NCI-H2227 (cell line): Measurements from ENCODE around the gene DRD2.

Source experiments
- DNase-seq: peaks from one replicate; lab custom pipeline; 2025; ENCODE audit not compliant: unreplicated experiment; lab: John Stamatoyannopoulos, UW

The DRD2 gene

GRCh38 chr11:113447621-113448315, 27.4 kb downstream of the DRD2 start:
- no peak for DNase-seq

- no peak for DNase-seq
Measured at GRCh38 chr11:113446938-113447337, 28.3 kb downstream of the DRD2 start.

GRCh38 chr11:113446112-113446511, 29.1 kb downstream of the DRD2 start:
- no peak for DNase-seq

- peak; percentile 46 for DNase-seq
Measured at GRCh38 chr11:113444502-113445123, 30.6 kb downstream of the DRD2 start.

GRCh38 chr11:113440816-113441215, 34.4 kb downstream of the DRD2 start:
- DNase-seq = no peak

- DNase-seq = no peak
Measured at GRCh38 chr11:113436672-113437252, 38.4 kb downstream of the DRD2 start.

GRCh38 chr11:113435190-113435968, 39.8 kb downstream of the DRD2 start:
- DNase-seq = no peak

GRCh38 chr11:113431746-113432145, 43.5 kb downstream of the DRD2 start:
- DNase-seq = no peak

GRCh38 chr11:113426686-113427085, 48.5 kb downstream of the DRD2 start:
- DNase-seq = no peak

GRCh38 chr11:113420808-113421207, 54.4 kb downstream of the DRD2 start:
- no peak for DNase-seq

GRCh38 chr11:113419454-113420003, 55.7 kb downstream of the DRD2 start:
- peak; percentile 75 for DNase-seq

GRCh38 chr11:113417428-113417827, 57.8 kb downstream of the DRD2 start:
- no peak for DNase-seq

GRCh38 chr11:113415343-113415742, 59.9 kb downstream of the DRD2 start:
- DNase-seq = no peak

GRCh38 chr11:113412675-113413074, 62.5 kb downstream of the DRD2 start:
- no peak for DNase-seq

GRCh38 chr11:113411536-113411935, 63.7 kb downstream of the DRD2 start:
- DNase-seq = no peak

GRCh38 chr11:113410414-113411135, 64.6 kb downstream of the DRD2 start:
- no peak for DNase-seq

- no peak for DNase-seq
Measured at GRCh38 chr11:113409526-113409925, 65.7 kb downstream of the DRD2 start.

- DNase-seq = no peak
Measured at GRCh38 chr11:113408887-113409286, 66.3 kb downstream of the DRD2 start.

- no peak for DNase-seq
Measured at GRCh38 chr11:113408206-113408605, 67.0 kb downstream of the DRD2 start.

GRCh38 chr11:113407163-113407562, 68.0 kb downstream of the DRD2 start:
- DNase-seq = no peak
